Gastrocnemius medialis (tissue), 4 donors: ENCODE measurements around the gene ATG9A. TPM values are rescaled to one million over a fixed set of nuclear protein-coding genes. Genes with fewer than 3 reads are reported as not detected.

ENCODE experiments used
- ATAC-seq, 2 donors: fragments of 150-250 bp; one replicate each; pipeline ENCODE4 v1.9.1; 2016
- DNase-seq, 2 donors: peaks; one replicate each; pipeline ENCODE4 v3.0.0-alpha.2; 2019
- H3K27ac ChIP-seq, 4 donors: fragments of 200-600 bp; sonication (generic); 1 replicate in 1 of 4; 2 replicates in 3 of 4; pipeline ENCODE4 v1.5.1; 2016 to 2018; ENCODE audit warnings: mild to moderate bottlenecking in 2 of 4, moderate library complexity in 1 of 4
- H3K27me3 ChIP-seq, 3 donors: fragments of 200-600 bp; sonication (generic) in 2 of 3; 1 replicate in 1 of 3; 2 replicates in 2 of 3; pipeline versions ENCODE4 v1.5.1 to v1.6.0; 2016 to 2019; ENCODE audit warnings: mild to moderate bottlenecking in 1 of 3, moderate library complexity in 1 of 3
- H3K36me3 ChIP-seq, 2 donors: fragments of 200-600 bp; sonication (generic) in 1 of 2; one replicate each; pipeline ENCODE4 v1.5.1; 2017 to 2018
- H3K4me1 ChIP-seq, 2 donors: fragments of 200-600 bp; sonication (generic) in 1 of 2; one replicate each; pipeline ENCODE4 v1.5.1; 2016 to 2017; ENCODE audit warnings: mild to moderate bottlenecking in 2 of 2
- H3K4me3 ChIP-seq, 4 donors: fragments of 200-600 bp; sonication (generic) in 3 of 4; 1 replicate in 1 of 4; 2 replicates in 3 of 4; pipeline ENCODE4 v1.5.1; 2016 to 2019; ENCODE audit warnings: mild to moderate bottlenecking in 2 of 4
- H3K9me3 ChIP-seq, 3 donors: fragments of 200-600 bp; sonication (generic) in 2 of 3; 1 replicate in 1 of 3; 2 replicates in 2 of 3; pipeline ENCODE4 v1.5.1; 2016 to 2019
- POLR2A ChIP-seq, 2 donors: fragments of 450-650 bp; IDR thresholded peaks; one replicate each; pipeline ENCODE4 v1.6.1; 2017; ENCODE audit warnings: antibody characterized with exemption in 2 of 2, mild to moderate bottlenecking in 2 of 2, moderate library complexity in 2 of 2
- in situ Hi-C, 4 donors: fragments of 200-750 bp; cut with MboI; loops; one replicate each; pipeline versions ENCODE4 v1.15.0 to v1.8.0; 2017; ENCODE audit warnings: low sequenced_read_pairs in 4 of 4
- intact Hi-C: fragments of 100-400 bp; cut with DNase I; formaldehyde crosslinking; loops from one replicate; pipeline ENCODE4 v1.15.1; 2023; ENCODE audit warnings: low total_unique reads
- total RNA-seq, 4 donors: library from RNA; depleted of rRNA; stranded (reverse); fragments of >200 nt; gene quantifications; one replicate each; pipeline versions ENCODE4 v1.1.0 to v1.2.3, GENCODE V29; 2016
- TF ChIP-seq, protein P1 (sequence below), 5 experiments: fragments of 450-650 bp in 3 of 5; fragments of 200-600 bp in 2 of 5; sonication (generic) in 2 of 5; IDR thresholded peaks in 4 of 5; conservative IDR thresholded peaks in 1 of 5; 1 replicate in 4 of 5; 2 replicates in 1 of 5; pipeline ENCODE4 v1.5.1; 2016 to 2019; ENCODE audit warnings: antibody characterized with exemption in 5 of 5, mild to moderate bottlenecking in 3 of 5, moderate library complexity in 3 of 5

Gene ATG9A
- total RNA-seq, 4 donors from 2014 or later, result 111 to 208 (median 176) TPM

DNA sequence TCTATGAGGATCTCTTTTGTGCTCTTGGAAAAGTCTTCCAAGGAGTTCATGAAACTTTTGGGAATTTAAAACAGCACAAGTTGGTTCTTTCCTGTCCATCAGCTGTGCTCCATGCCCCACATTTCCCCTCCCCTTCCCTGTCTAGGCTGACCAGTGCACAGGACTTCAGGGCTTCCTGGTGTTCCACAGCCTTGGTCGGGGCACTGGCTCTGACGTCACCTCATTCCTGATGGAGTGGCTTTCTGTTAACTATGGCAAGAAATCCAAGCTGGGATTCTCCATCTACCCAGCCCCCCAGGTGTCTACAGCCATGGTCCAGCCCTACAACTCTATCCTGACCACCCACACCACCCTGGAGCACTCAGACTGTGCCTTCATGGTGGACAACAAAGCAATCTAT, 41.6 kb upstream of the ATG9A start:
- H3K27me3 ChIP-seq, result no peaks in the 10 kb centered on the region
- no peak overlapping the region for H3K27ac ChIP-seq
- H3K36me3 ChIP-seq, result no peaks in the 10 kb centered on the region
- in situ Hi-C loops (loop anchor here in 1 of 4 donors (10.0 kb wide), 1 partner anchor 116 kb away; no protein-coding TSS in a partner anchor), intact Hi-C loops (loop anchor here (10.0 kb wide), 1 partner anchor 986 kb away; no protein-coding TSS in a partner anchor)
- no peak for DNase-seq
- H3K4me3 ChIP-seq, result no peak overlapping the region
- peaks cover 14 to 15% of the 10 kb centered on the region in 2 donors for H3K4me1 ChIP-seq
- TF ChIP-seq POLR2A (IDR thresholded peaks at IDR 0.05), result no peak
- no peak for ATAC-seq
- H3K9me3 ChIP-seq, result no peaks in the 10 kb centered on the region

DNA sequence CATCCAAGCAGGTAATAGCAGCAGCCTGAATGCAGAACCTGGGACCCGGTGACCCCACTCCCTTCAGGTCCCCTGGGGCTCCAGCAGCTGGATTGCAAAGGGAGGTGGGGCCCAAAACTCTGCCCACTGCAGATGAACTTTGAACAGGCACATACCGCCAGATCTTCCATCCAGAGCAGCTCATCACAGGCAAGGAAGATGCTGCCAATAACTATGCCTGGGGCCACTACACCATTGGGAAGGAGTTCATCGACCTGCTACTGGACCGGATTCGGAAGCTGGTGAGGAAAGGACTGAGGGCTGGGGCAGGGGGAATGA, 40.6 kb upstream of the ATG9A start:
- H3K9me3 ChIP-seq, result no peaks in the 10 kb centered on the region
- no peaks in the 10 kb centered on the region for H3K27me3 ChIP-seq
- in situ Hi-C loops, result loop anchor here in 1 of 4 donors (10.0 kb wide), 1 partner anchor 115 kb away; no protein-coding TSS in a partner anchor
- TF ChIP-seq, protein P1, sequence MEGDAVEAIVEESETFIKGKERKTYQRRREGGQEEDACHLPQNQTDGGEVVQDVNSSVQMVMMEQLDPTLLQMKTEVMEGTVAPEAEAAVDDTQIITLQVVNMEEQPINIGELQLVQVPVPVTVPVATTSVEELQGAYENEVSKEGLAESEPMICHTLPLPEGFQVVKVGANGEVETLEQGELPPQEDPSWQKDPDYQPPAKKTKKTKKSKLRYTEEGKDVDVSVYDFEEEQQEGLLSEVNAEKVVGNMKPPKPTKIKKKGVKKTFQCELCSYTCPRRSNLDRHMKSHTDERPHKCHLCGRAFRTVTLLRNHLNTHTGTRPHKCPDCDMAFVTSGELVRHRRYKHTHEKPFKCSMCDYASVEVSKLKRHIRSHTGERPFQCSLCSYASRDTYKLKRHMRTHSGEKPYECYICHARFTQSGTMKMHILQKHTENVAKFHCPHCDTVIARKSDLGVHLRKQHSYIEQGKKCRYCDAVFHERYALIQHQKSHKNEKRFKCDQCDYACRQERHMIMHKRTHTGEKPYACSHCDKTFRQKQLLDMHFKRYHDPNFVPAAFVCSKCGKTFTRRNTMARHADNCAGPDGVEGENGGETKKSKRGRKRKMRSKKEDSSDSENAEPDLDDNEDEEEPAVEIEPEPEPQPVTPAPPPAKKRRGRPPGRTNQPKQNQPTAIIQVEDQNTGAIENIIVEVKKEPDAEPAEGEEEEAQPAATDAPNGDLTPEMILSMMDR (IDR thresholded peaks at IDR 0.05 in 4 of 5, conservative IDR thresholded peaks at IDR 0.05 in 1 of 5), result no peak
- TF ChIP-seq POLR2A (IDR thresholded peaks at IDR 0.05), result no peak
- no peaks in the 10 kb centered on the region for H3K36me3 ChIP-seq
- DNase-seq (no peak), ATAC-seq (no peak)
- H3K4me3 ChIP-seq, result no peak overlapping the region
- no peak overlapping the region for H3K27ac ChIP-seq
- intact Hi-C loops, result loop anchor here (10.0 kb wide), 1 partner anchor 985 kb away; no protein-coding TSS in a partner anchor
- peaks cover 13 to 14% of the 10 kb centered on the region in 2 donors for H3K4me1 ChIP-seq

DNA sequence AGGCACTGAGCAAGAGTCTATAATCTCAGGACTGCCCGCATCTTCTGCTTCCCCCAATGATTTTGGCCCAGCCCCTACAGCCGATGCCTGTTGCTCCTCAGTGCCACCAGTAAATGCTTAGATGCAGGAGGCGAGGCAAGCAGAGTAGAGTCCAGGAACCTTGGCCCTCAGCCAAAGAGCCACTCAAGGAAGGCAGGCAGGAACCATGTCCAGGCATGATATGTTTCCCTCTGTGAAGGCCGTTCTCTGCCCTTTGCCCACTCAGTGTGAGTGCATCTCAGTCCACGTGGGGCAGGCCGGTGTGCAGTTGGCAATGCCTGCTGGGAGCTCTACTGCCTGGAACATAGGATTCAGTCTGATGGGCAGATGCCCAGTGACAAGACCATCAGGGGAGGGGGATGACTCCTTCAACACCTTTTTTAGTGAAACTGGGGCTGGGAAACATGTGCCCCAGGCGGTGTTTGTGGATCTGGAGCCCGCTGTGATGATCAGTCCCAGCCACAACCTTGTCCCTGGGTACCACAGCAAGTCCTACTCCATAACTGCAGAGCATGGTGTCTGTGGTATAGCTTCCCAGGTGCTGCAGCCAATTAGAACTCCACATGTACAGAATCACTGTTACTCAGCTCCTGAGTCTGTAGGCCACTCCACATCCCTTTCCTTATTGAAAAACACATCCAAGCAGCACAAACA, 40.1 kb upstream of the ATG9A start:
- DNase-seq (no peak), ATAC-seq (no peak)
- H3K4me3 ChIP-seq, result no peak overlapping the region
- no peaks in the 10 kb centered on the region for H3K9me3 ChIP-seq
- H3K27me3 ChIP-seq, result no peaks in the 10 kb centered on the region
- H3K27ac ChIP-seq, result no peak overlapping the region
- in situ Hi-C loops, result loop anchor here in 1 of 4 donors (10.0 kb wide), 1 partner anchor 115 kb away; no protein-coding TSS in a partner anchor
- intact Hi-C loops, result loop anchor here (10.0 kb wide), 1 partner anchor 985 kb away; no protein-coding TSS in a partner anchor
- H3K36me3 ChIP-seq, result no peaks in the 10 kb centered on the region
- TF ChIP-seq, protein P1 (IDR thresholded peaks at IDR 0.05 in 4 of 5, conservative IDR thresholded peaks at IDR 0.05 in 1 of 5), result no peak
- TF ChIP-seq POLR2A (IDR thresholded peaks at IDR 0.05), result no peak
- peaks cover 8 to 9% of the 10 kb centered on the region in 2 donors for H3K4me1 ChIP-seq

DNA sequence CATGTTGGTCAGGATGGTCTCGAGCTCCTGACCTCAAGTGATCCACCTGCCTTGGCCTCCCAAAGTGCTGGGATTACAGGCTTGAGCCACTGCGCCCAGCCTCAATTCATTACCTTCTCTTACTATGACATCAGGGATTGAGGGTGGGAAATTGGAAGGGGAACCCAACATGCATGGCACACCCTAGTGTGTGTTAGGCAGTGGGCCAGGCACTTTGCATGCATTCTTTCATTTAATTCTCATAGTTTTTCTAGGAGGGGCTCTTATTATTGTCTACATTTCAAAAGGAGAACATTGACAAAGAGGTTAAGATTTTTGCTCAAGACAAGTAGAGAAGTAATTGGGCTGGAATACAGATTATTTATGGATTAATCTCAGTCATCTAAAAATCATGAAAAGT, 38.9 kb upstream of the ATG9A start:
- Histone ChIP-seq H3K36me3 (no peaks in the 10 kb centered on the region), H3K4me3 (no peak overlapping the region), H3K4me1 (no peaks in the 10 kb centered on the region), H3K27me3 (no peaks in the 10 kb centered on the region), H3K9me3 (no peaks in the 10 kb centered on the region), H3K27ac (no peak overlapping the region)
- no peak for TF ChIP-seq POLR2A (IDR thresholded peaks at IDR 0.05)
- TF ChIP-seq, protein P1 (IDR thresholded peaks at IDR 0.05 in 4 of 5, conservative IDR thresholded peaks at IDR 0.05 in 1 of 5), result no peak
- in situ Hi-C loops (no loop called here), intact Hi-C loops (no loop called here)
- ATAC-seq (no peak), DNase-seq (no peak)

DNA sequence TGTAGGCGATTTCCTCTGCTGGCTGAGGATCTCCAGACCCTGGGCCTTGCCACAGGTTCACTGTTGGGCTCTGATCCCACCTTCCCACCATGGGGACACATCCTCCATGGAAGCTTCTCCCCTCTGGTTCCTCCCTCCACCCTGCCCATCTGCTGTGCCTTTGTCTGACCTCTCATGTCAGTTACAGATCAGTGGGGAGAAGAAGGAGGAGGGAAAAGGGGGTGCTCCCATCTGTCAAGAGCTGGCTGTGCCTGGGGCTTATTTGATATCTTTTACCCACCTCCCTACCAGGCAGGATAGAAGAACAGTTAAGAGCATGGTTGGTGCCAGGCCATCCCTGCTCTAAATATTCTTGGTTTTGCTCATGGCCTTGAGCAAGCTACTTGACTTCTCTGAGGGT, 37.5 kb upstream of the ATG9A start:
- Histone ChIP-seq H3K36me3 (no peaks in the 10 kb centered on the region), H3K9me3 (no peaks in the 10 kb centered on the region), H3K27ac (no peak overlapping the region), H3K4me1 (no peaks in the 10 kb centered on the region), H3K27me3 (no peaks in the 10 kb centered on the region), H3K4me3 (no peak overlapping the region)
- TF ChIP-seq, protein P1 (IDR thresholded peaks at IDR 0.05 in 4 of 5, conservative IDR thresholded peaks at IDR 0.05 in 1 of 5), result no peak
- TF ChIP-seq POLR2A (IDR thresholded peaks at IDR 0.05), result no peak
- in situ Hi-C loops, result no loop called here
- intact Hi-C loops, result no loop called here
- ATAC-seq (no peak), DNase-seq (no peak)
